ENCODE measurements around the gene CDKN1C.

The CDKN1C gene

DNA sequence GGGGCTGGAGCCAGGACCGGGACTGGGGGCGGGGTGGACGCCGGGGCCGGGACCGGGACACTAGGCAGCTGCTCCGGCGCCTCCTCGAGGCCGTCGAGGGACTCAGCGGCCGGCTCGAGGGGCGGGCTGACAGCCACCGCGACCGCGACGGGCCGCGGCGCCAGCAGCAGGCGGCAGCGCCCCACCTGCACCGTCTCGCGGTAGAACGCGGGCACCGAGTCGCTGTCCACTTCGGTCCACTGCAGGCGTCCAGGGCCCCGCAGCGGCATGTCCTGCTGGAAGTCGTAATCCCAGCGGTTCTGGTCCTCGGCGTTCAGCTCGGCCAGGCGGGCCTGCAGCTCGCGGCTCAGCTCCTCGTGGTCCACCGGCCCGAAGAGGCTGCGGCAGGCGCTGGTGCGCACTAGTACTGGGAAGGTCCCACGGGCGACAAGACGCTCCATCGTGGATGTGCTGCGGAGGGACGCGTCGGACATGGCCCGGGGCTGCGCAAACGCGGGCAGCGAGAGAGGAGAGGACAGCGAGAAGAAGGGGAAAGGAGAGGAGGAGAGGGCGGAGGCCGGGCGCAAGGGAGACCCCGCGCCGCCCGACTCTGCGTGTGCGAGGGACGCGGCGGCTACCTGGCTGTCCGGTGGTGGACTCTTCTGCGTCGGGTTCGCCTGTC lies 428 bp downstream of the CDKN1C start:
- Histone ChIP-seq H3K27ac (replicated peaks; ENCODE audit: low read length) (peak overlapping the region; percentile 9), H3K14ac (ENCODE audit: low read length) (peak overlapping the region; percentile 40), H3K23ac (ENCODE audit: low read depth, low read length, poor library complexity) (peak overlapping the region; percentile 100), H3K36me3 (replicated peaks in 1 of 2; ENCODE audit: control insufficient read depth in 2 of 2, insufficient read depth in 2 of 2, low read length in 2 of 2) (peaks cover 0 to 7% of the 10 kb centered on the region in 2 donors), H3K4ac (ENCODE audit: low read length) (peak overlapping the region; percentile 46), H4K8ac (ENCODE audit: low read depth, low read length) (no peak overlapping the region), H3K27me3 (ENCODE audit: control insufficient read depth in 3 of 3, insufficient read depth in 3 of 3, low read depth in 1 of 3, low read length in 3 of 3) (peaks cover 0 to 46% (median 2%) of the 10 kb centered on the region in 3 experiments), H3K9me3 (replicated peaks in 1 of 2; ENCODE audit: control insufficient read depth in 2 of 2, insufficient read depth in 1 of 2, low read depth in 1 of 2, low read length in 2 of 2) (no peaks in the 10 kb centered on the region), H3K4me1 (ENCODE audit: control insufficient read depth in 2 of 2, insufficient read depth in 1 of 2, low read depth in 1 of 2, low read length in 2 of 2) (peaks cover 19 to 21% of the 10 kb centered on the region in 2 donors), H2BK120ac (ENCODE audit: low read depth, low read length) (no peak overlapping the region), H4K91ac (ENCODE audit: low read depth, low read length, poor library complexity) (no peak overlapping the region), H2BK12ac (ENCODE audit: low read length) (peak overlapping the region; percentile 35), H2BK5ac (ENCODE audit: low read length) (peak overlapping the region; percentile 68), H3K4me3 (ENCODE audit: low read length in 2 of 2) (peak overlapping the region; percentile 75 to 85), H2BK15ac (ENCODE audit: low read length) (peak overlapping the region; percentile 93), H3K4me2 (ENCODE audit: insufficient read depth, low read length, poor library complexity, severe bottlenecking) (peak overlapping the region; percentile 99), H3K79me1 (ENCODE audit: low read depth, low read length) (peaks cover 7% of the 10 kb centered on the region), H3K9ac (ENCODE audit: low read depth, low read length, poor library complexity) (peak overlapping the region; percentile 98), H2AFZ (ENCODE audit: low read length) (peak overlapping the region; percentile 76), H2AK5ac (ENCODE audit: low read depth, low read length) (peak overlapping the region; percentile 100), H3K18ac (ENCODE audit: low read length) (peak overlapping the region; percentile 100)
- DNase-seq (ENCODE audit: low spot score): no peak
- no CpG with 5 or more reads among the region's 80 CpGs for WGBS, 2 donors (ENCODE audit: extremely low coverage in 2 of 2, insufficient read length in 2 of 2, insufficient replicate concordance in 1 of 2)

DNA sequence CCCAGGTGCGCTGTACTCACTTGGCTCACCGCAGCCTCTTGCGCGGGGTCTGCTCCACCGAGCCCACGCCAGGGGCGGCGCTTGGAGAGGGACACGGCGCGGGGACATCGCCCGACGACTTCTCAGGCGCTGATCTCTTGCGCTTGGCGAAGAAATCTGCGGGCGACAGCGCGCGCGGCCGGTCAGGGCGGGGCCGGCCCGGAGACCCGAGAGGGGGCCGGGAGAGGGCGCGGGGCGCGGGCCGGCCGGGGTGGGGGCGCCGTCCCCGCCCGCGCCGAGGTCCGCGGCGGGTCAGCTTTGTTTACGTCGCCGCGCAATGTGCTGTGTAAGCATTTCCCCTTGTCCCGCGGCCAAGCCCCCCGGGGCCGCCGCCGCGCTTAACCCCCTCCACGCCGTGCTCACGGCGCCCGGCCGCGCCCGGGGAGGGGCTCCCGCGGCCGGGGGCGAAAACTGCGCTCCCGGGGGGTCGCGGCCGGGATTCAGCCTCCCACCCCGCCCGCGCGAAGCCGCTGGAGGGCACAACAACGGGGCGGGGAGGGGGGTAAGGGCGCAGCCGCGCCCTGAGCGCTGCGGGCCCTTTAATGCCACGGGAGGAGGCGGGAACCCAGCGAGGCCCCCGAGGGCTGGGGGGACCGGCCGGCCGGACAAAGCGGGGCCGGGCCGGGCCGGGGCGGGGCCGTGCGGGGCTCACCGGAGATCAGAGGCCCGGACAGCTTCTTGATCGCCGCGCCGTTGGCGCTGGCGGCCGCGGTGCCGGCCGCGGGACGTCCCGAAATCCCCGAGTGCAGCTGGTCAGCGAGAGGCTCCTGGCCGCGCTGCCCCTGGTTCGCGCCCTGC lies 1.4 kb downstream of the CDKN1C start:
- Histone ChIP-seq H3K36me3 (replicated peaks in 1 of 2; ENCODE audit: control insufficient read depth in 2 of 2, insufficient read depth in 2 of 2, low read length in 2 of 2) (peaks cover 0 to 7% of the 10 kb centered on the region in 2 donors), H3K14ac (ENCODE audit: low read length) (no peak overlapping the region), H3K79me1 (ENCODE audit: low read depth, low read length) (peaks cover 7% of the 10 kb centered on the region), H2BK15ac (ENCODE audit: low read length) (peak overlapping the region; percentile 60), H2BK12ac (ENCODE audit: low read length) (no peak overlapping the region), H2AK5ac (ENCODE audit: low read depth, low read length) (peak overlapping the region; percentile 35), H3K4me3 (ENCODE audit: low read length in 2 of 2) (peak overlapping the region; percentile 53 to 89), H4K8ac (ENCODE audit: low read depth, low read length) (no peak overlapping the region), H3K4me1 (ENCODE audit: control insufficient read depth in 2 of 2, insufficient read depth in 1 of 2, low read depth in 1 of 2, low read length in 2 of 2) (peaks cover 19 to 21% of the 10 kb centered on the region in 2 donors), H2AFZ (ENCODE audit: low read length) (peak overlapping the region; percentile 83), H3K4me2 (ENCODE audit: insufficient read depth, low read length, poor library complexity, severe bottlenecking) (peak overlapping the region; percentile 99), H3K4ac (ENCODE audit: low read length) (no peak overlapping the region), H3K27me3 (ENCODE audit: control insufficient read depth in 3 of 3, insufficient read depth in 3 of 3, low read depth in 1 of 3, low read length in 3 of 3) (peaks cover 0 to 47% (median 2%) of the 10 kb centered on the region in 3 experiments), H3K9ac (ENCODE audit: low read depth, low read length, poor library complexity) (peak overlapping the region; percentile 79), H3K9me3 (replicated peaks in 1 of 2; ENCODE audit: control insufficient read depth in 2 of 2, insufficient read depth in 1 of 2, low read depth in 1 of 2, low read length in 2 of 2) (no peaks in the 10 kb centered on the region), H3K27ac (replicated peaks; ENCODE audit: low read length) (no peak overlapping the region), H4K91ac (ENCODE audit: low read depth, low read length, poor library complexity) (no peak overlapping the region), H2BK5ac (ENCODE audit: low read length) (peak overlapping the region; percentile 72), H2BK120ac (ENCODE audit: low read depth, low read length) (no peak overlapping the region), H3K18ac (ENCODE audit: low read length) (peak overlapping the region; percentile 97), H3K23ac (ENCODE audit: low read depth, low read length, poor library complexity) (peak overlapping the region; percentile 39)
- no CpG with 5 or more reads among the region's 119 CpGs for WGBS, 2 donors (ENCODE audit: extremely low coverage in 2 of 2, insufficient read length in 2 of 2, insufficient replicate concordance in 1 of 2)
- DNase-seq (ENCODE audit: low spot score): no peak

DNA sequence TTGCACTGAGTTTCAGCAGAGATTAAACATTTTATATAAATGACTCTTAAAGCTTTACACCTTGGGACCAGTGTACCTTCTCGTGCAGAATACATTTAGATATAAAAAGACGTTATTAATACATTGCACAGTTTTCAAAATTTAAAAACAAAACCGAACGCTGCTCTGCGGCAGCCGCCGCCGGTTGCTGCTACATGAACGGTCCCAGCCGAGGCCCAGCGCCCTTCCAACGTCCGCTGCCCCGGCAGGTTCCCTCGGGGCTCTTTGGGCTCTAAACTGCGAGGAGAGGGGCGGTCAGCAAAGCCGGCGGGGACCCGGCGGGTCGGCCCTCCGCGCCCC lies 2.0 kb downstream of the CDKN1C start:
- Histone ChIP-seq H3K9ac (ENCODE audit: low read depth, low read length, poor library complexity) (peak overlapping the region; percentile 79), H3K4me2 (ENCODE audit: insufficient read depth, low read length, poor library complexity, severe bottlenecking) (peak overlapping the region; percentile 99), H3K4me1 (ENCODE audit: control insufficient read depth in 2 of 2, insufficient read depth in 1 of 2, low read depth in 1 of 2, low read length in 2 of 2) (peaks cover 19 to 21% of the 10 kb centered on the region in 2 donors), H3K4me3 (ENCODE audit: low read length in 2 of 2) (peak overlapping the region; percentile 53 to 89), H4K8ac (ENCODE audit: low read depth, low read length) (no peak overlapping the region), H2BK120ac (ENCODE audit: low read depth, low read length) (no peak overlapping the region), H2AK5ac (ENCODE audit: low read depth, low read length) (no peak overlapping the region), H3K27me3 (ENCODE audit: control insufficient read depth in 3 of 3, insufficient read depth in 3 of 3, low read depth in 1 of 3, low read length in 3 of 3) (peaks cover 0 to 47% (median 2%) of the 10 kb centered on the region in 3 experiments), H2BK12ac (ENCODE audit: low read length) (no peak overlapping the region), H3K27ac (replicated peaks; ENCODE audit: low read length) (no peak overlapping the region), H3K14ac (ENCODE audit: low read length) (no peak overlapping the region), H3K9me3 (replicated peaks in 1 of 2; ENCODE audit: control insufficient read depth in 2 of 2, insufficient read depth in 1 of 2, low read depth in 1 of 2, low read length in 2 of 2) (peaks cover 0 to 3% of the 10 kb centered on the region in 2 donors), H3K23ac (ENCODE audit: low read depth, low read length, poor library complexity) (peak overlapping the region; percentile 39), H3K18ac (ENCODE audit: low read length) (peak overlapping the region; percentile 97), H2BK15ac (ENCODE audit: low read length) (peak overlapping the region; percentile 23), H3K4ac (ENCODE audit: low read length) (no peak overlapping the region), H3K36me3 (replicated peaks in 1 of 2; ENCODE audit: control insufficient read depth in 2 of 2, insufficient read depth in 2 of 2, low read length in 2 of 2) (peaks cover 0 to 7% of the 10 kb centered on the region in 2 donors), H3K79me1 (ENCODE audit: low read depth, low read length) (peaks cover 7% of the 10 kb centered on the region), H2BK5ac (ENCODE audit: low read length) (peak overlapping the region; percentile 72), H2AFZ (ENCODE audit: low read length) (peak overlapping the region; percentile 83), H4K91ac (ENCODE audit: low read depth, low read length, poor library complexity) (no peak overlapping the region)
- WGBS, 2 donors (ENCODE audit: extremely low coverage in 2 of 2, insufficient read length in 2 of 2, insufficient replicate concordance in 1 of 2): no CpG with 5 or more reads among the region's 24 CpGs
- DNase-seq (ENCODE audit: low spot score): no peak
